Stimulated activated CD8-positive, alpha-beta memory T cell treated with anti-CD3 and anti-CD28 coated beads, Interleukin-15, amount 100 ng/mL, for 4 hours (primary cell): ENCODE data around the gene TRIM65.

Experiments
- DNase-seq, 2 donors: peaks; one replicate each; pipeline ENCODE4 v3.0.0-alpha.2; 2020; ENCODE audit warnings: low read depth in 2 of 2

The TRIM65 gene, protein sequence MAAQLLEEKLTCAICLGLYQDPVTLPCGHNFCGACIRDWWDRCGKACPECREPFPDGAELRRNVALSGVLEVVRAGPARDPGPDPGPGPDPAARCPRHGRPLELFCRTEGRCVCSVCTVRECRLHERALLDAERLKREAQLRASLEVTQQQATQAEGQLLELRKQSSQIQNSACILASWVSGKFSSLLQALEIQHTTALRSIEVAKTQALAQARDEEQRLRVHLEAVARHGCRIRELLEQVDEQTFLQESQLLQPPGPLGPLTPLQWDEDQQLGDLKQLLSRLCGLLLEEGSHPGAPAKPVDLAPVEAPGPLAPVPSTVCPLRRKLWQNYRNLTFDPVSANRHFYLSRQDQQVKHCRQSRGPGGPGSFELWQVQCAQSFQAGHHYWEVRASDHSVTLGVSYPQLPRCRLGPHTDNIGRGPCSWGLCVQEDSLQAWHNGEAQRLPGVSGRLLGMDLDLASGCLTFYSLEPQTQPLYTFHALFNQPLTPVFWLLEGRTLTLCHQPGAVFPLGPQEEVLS

GRCh38 chr17:75896415-75897159 lies at the start of gene TRIM65:
Gene TRIM65 (minus strand): TSS chr17:75896951. CDS start chr17:75896937, 14 bp downstream.
- DNase-seq = peak; percentile 65

DNA sequence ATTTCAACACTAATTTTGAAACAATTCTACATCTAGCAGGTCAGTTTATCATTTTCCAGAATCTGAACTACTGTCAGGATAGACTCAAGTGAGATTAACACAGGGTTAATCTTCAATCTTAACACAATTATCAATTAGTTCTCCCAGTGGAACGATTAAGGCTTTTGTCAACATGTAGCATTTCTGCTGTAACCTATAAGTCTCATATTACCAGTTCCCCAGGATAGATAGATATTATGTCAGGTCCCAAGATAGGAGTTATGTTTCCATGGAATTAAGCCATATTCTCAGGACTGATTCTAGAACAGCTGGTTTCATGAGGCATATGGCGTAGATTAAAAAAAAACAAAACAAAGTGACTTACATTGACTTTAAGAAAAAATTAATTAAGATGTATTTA lies 48.5 kb upstream of the TRIM65 start:
- no peak for DNase-seq

GRCh38 chr17:75943491-75943890 lies 46.7 kb upstream of the TRIM65 start:
- no peak for DNase-seq

DNA sequence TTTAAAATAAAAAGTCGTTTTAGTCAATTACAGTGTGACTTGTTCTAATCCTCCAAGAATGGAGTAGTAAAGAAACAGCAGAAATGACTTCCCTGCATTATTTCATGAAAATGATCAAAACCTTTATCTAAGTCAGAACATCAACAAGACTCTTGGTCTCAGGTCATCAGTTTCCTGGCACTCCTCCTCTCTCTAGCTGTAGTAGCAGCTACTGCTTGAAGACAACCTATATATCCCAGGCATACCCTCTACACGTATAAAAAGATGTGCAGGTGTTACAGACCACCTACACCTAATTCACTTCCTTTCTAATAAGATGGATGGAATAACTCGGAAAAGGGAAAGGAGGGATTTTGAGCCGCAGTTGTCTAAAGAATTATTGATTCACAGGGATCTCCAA lies 45.7 kb upstream of the TRIM65 start:
- no peak for DNase-seq

GRCh38 chr17:75941442-75941819 lies 44.7 kb upstream of the TRIM65 start:
- DNase-seq = no peak

DNA sequence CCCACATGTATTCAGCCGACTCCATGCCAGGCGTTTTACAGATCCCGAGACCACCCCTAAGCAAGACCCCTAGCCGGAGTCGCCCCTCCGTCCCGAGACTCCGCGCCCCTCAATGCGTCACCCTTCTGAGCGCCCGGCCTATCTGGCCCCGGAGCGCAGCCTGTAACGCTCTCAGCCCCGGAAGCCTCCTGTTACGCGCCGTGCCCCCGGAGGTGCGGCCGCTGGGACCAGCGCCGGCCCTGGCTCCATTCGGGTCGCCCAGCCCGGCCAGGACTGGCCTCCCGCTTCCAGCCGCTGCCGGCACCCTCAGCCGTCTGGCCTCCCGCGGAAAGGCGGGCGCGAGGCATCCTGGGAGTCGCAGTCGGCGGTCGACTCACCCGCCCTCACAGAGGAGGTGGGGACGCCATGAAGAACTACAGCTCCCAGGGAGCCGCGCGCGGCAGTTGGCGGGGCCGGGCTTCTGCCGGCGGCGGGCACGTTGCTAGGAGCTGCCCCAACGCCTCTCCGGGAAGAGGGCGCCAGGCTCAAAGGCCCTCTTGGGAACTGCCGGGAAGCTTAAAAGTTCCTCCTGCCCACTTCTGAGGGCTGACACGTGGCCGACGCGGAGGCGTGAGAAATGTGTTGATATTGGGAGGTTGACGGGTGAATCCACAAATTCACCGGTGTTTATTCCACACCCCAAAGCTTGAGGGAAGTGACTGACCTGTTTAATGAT lies 44.1 kb upstream of the TRIM65 start, which contains the start of gene FBF1:
Gene FBF1 (minus strand): TSS at position 316 of the 715 bp plus-strand sequence. CDS start 2,893 bp downstream, outside the sequence.
- DNase-seq = peak; percentile 74 to 79

GRCh38 chr17:75937652-75938051 lies 40.9 kb upstream of the TRIM65 start:
- no peak for DNase-seq

- DNase-seq = no peak
Measured at GRCh38 chr17:75933808-75934207, 37.1 kb upstream of the TRIM65 start.

DNA sequence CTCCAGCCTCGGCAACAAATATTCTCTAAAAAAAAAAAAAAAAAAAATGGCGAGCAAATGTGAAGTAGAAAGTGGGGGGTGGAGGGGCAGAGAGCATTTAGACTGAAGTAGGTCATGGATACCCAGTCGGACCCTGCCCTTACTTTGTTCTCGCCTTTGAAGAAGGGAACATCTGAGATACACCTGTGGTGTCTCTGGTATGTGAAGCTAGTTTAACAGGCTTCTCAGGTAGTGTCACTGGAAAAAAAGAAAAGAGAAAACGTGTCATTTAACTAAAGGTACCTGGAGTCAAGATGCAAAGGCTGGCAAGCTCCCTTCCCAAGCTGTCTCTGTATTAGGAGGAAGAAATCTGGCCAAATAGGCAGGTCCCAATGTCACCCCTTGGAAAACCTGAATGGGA lies 36.1 kb upstream of the TRIM65 start:
- DNase-seq = no peak

DNA sequence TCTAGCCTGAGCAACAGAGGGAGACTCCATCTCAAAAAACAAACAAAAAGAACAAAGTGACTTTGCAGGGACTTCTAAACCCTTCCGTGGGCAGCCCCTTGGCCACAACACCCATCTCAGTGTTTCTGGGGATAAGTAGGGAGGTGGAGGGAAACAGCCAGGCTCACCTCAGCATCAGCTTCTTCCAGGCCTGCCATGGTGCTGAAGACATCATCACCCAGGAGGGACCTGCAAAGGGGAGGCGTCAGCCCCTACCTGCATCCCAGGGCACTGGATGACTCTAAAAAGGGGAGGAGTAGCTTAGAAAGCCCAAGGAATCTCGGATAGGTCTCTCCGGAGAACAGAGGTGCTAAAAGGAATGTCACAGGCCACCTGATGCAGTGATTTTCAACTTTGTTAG lies 34.3 kb upstream of the TRIM65 start:
- no peak for DNase-seq

- DNase-seq = no peak
Measured at GRCh38 chr17:75927286-75927922, 30.7 kb upstream of the TRIM65 start.

DNA sequence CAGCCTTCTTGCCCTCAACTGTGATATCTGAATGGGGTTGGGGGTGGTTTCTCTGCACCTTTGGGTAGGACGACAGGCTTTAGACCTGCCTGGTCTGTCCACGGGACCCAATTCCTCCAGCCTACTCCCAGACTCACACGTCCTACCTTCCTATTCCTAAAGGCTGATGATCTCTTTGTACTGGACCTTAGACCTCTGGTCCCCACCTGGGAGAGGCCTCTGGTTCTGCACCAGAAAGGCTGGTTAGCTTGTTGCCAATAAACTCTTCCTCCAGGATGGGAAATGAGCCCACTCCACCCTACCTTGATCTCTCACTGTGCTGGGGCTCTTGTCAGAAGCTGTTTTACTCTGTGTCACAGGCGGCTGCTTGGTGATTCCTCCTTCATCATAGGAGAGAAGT lies 29.7 kb upstream of the TRIM65 start:
- DNase-seq = no peak

DNA sequence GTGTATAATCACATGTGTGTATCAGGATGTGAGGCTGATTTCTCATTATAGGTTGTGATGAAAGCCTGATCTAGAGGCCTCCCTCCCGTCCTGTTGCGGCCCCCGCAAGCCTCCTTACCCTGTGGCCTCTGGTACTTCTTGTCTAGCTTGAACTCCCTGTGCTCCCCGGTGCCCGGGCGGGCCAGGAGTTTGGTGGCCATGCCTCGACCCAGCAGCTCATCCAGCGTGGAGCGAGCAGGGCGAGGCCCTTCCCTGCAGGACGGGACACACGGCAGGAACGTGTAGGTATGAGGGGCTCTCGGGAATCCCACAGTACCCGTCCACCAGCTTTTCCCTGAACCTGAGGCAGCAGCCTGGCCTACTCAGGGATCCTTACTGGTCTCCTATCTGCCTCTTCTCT lies 29.2 kb upstream of the TRIM65 start:
- DNase-seq = no peak

- no peak for DNase-seq
Measured at GRCh38 chr17:75925103-75925502, 28.4 kb upstream of the TRIM65 start.

DNA sequence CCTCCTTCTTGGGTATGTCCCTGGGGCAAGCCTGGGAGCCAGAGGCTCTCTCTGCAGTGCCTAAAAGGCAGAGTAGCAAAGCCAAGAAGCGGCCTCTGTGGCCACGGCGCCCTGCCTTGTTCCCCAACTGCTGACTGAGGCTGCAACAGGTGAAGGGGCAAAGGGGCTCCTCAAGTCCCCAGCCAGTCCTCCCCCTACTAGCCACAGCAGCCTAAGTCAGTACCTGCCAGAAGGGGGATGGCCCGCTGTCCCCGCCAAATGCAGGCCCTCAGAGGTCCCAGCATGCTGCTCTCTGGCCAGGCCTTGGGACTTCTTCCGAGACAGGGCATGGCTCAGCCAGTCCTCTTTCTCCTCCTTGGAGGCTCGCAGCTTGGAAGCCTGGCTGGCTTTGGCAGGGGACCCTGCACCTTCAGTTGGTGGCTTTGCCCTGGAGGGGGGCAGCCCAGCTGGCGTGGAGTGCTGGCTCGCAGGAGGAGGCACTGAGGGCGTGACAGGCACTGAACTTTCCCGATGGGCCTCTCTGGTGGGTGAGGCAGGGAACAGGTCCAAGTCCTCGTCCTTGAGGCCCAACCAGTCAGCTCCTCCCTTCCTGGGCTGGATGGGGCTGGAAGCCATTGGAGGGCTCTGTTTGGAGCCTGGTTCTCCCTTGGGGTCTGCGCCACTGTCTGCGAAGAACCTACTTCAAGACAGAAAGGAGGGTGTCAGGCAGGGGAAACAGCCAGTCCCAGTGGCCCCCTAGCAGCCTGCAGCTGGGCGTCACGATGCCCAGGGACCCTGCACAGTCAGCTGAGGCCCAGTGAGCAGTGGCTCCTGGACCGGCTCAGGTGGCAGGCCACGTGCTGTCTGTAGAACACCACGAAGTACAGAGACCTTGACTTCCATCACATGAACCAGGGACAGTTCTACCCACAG lies 26.5 kb upstream of the TRIM65 start:
- no peak for DNase-seq

DNA sequence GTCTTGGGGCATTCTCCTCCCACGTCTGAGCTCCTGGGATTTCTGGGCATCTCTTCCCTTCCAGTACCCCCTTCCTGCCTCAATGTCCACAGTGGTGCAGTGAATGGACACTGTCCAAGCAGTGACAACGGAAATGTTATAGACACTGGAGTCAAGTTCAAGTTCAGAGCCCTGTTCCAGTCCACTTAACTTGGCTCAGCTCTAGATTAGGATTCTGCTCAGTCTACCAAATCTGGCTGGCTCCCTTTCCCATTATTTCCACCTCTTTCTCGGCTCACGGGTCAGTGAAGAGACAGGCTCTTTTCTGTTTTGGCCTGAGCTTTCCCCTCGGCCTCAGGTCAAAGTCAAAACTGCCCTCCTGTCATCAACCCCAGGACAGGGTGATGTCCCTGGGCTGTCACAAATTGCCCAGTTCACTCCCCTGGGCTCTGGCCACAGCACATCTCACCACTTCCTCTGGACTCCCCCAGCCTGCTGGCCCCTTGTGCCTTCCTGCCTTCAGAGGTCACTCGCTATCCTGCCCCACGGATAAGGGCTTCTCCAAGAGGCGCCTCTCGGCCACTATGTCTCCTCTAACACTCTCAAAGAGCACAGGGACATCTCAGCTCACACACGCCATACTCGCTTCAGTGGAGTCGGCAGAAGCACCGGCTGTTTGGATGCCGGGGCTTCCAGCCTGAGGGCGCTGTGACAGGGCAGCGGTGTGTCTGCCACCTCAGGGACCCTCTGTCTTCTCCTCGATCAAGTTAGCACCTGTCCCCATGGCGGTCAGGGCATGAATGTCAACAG lies 25.6 kb upstream of the TRIM65 start:
- no peak for DNase-seq

DNA sequence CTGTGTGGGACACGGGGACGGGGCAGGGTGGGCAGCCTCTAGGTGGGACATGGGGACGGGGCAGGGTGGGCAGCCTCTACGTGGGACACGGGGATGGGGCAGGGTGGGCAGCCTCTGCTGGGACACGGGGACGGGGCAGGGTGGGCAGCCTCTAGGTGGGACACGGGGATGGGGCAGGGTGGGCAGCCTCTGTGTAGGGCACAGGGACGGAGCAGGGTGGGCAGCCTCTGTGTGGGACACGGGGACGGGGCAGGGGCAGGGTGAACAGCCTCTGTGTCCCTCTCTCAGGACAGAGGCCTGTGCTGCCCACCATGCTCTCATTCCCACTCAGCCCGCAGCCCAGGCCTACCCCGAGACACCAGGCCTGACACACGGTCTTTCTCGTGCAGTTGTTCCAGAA lies 24.8 kb upstream of the TRIM65 start:
- DNase-seq = no peak

GRCh38 chr17:75920045-75920560 lies 23.4 kb upstream of the TRIM65 start:
- DNase-seq = no peak

DNA sequence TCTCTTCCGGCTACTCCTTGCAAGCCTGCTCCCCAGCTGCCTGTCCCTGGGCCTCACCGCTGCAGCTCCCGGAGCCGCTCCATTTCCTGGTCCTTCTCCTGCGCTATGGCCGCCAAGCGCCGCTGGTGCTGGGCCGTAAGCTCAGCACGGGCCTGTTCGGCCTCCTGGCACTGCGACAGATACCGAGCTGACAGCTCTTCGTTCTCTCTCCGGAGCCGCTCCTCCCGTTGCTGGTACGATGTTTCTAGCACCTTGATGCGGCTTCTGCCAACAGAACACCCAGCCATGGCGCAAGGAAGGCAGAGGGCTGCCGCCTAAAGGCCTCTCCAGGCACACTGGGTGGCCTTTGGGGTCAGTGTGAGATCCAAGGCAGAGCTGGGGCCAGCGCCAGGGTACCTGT lies 22.9 kb upstream of the TRIM65 start:
- DNase-seq = no peak
